ENCODE results near the gene PDE3A. TPM values are rescaled to one million over a fixed set of nuclear protein-coding genes. Genes with fewer than 3 reads are reported as not detected.
"Not testable (repeated sequence)": the region's sequence is repeated elsewhere in the genome, so short reads cannot be mapped to it uniquely, and the experiment has no call there.

PDE3A gene
- polyA plus RNA-seq, 1 experiment = 3.5 TPM

- Histone ChIP-seq H3K36me3 (ENCODE audit: control insufficient read depth, insufficient read depth, low read length) (no peaks in the 10 kb centered on the region), H3K27me3 (ENCODE audit: control insufficient read depth, insufficient read depth, low read length) (no peaks in the 10 kb centered on the region), H3K4me3 (ENCODE audit: low read depth, low read length) (no peak overlapping the region)
- peak; percentile 26 for DNase-seq (ENCODE audit: low read depth)
- TF ChIP-seq CTCF (IDR thresholded peaks at IDR 0.05; ENCODE audit: insufficient read depth, low read depth, low read length) = no peak
- POLR2A ChIA-PET = no interaction called here
- CTCF ChIA-PET = interaction anchor here (1.2 to 1.6 kb wide), 5 partner anchors 10 to 85 kb away, joined by 3 to 5 read pairs (median 4); no protein-coding TSS in a partner anchor
Observed at GRCh38 chr12:20547816-20548575, 179.7 kb downstream of the PDE3A start.

- POLR2A ChIA-PET = no interaction called here
- H3K4me3 ChIP-seq (ENCODE audit: low read depth, low read length) = no peak overlapping the region
Observed at GRCh38 chr12:20548611-20549010, 180.3 kb downstream of the PDE3A start.

GRCh38 chr12:20549108-20549719, 180.9 kb downstream of the PDE3A start:
- peak; percentile 68 for TF ChIP-seq CTCF (IDR thresholded peaks at IDR 0.05; ENCODE audit: insufficient read depth, low read depth, low read length)
- CTCF ChIA-PET = interaction anchor here (0.8 to 1.6 kb wide), 7 partner anchors 10 to 87 kb away, joined by 3 to 5 read pairs (median 3); no protein-coding TSS in a partner anchor
- POLR2A ChIA-PET = no interaction called here

More at GRCh38 chr12:20548611-20549010, 180.3 kb downstream of the PDE3A start:
- Histone ChIP-seq H3K36me3 (ENCODE audit: control insufficient read depth, insufficient read depth, low read length) (no peaks in the 10 kb centered on the region), H3K27me3 (ENCODE audit: control insufficient read depth, insufficient read depth, low read length) (no peaks in the 10 kb centered on the region)
- CTCF ChIA-PET = interaction anchor here (1.2 to 1.6 kb wide), 6 partner anchors 10 to 86 kb away, joined by 3 to 5 read pairs (median 4); no protein-coding TSS in a partner anchor
- no peak for TF ChIP-seq CTCF (IDR thresholded peaks at IDR 0.05; ENCODE audit: insufficient read depth, low read depth, low read length)
- DNase-seq (ENCODE audit: low read depth) = no peak

GRCh38 chr12:20551742-20552442, 183.6 kb downstream of the PDE3A start:
- POLR2A ChIA-PET; CTCF ChIA-PET; DNase-seq (ENCODE audit: low read depth); H3K4me3 ChIP-seq (ENCODE audit: low read depth, low read length); H3K27me3 ChIP-seq (ENCODE audit: control insufficient read depth, insufficient read depth, low read length); H3K36me3 ChIP-seq (ENCODE audit: control insufficient read depth, insufficient read depth, low read length): not testable (repeated sequence)

More at GRCh38 chr12:20549108-20549719, 180.9 kb downstream of the PDE3A start:
- Histone ChIP-seq H3K27me3 (ENCODE audit: control insufficient read depth, insufficient read depth, low read length) (no peaks in the 10 kb centered on the region), H3K4me3 (ENCODE audit: low read depth, low read length) (no peak overlapping the region), H3K36me3 (ENCODE audit: control insufficient read depth, insufficient read depth, low read length) (no peaks in the 10 kb centered on the region)
- DNase-seq (ENCODE audit: low read depth) = no peak

GRCh38 chr12:20552586-20552985, 184.2 kb downstream of the PDE3A start:
- H3K36me3 ChIP-seq (ENCODE audit: control insufficient read depth, insufficient read depth, low read length); H3K4me3 ChIP-seq (ENCODE audit: low read depth, low read length); POLR2A ChIA-PET; CTCF ChIA-PET; H3K27me3 ChIP-seq (ENCODE audit: control insufficient read depth, insufficient read depth, low read length); DNase-seq (ENCODE audit: low read depth): not testable (repeated sequence)

- no peak for DNase-seq (ENCODE audit: low read depth)
- Histone ChIP-seq H3K4me3 (ENCODE audit: low read depth, low read length) (no peak overlapping the region), H3K36me3 (ENCODE audit: control insufficient read depth, insufficient read depth, low read length) (no peaks in the 10 kb centered on the region), H3K27me3 (ENCODE audit: control insufficient read depth, insufficient read depth, low read length) (no peaks in the 10 kb centered on the region)
- TF ChIP-seq CTCF (IDR thresholded peaks at IDR 0.05; ENCODE audit: insufficient read depth, low read depth, low read length) = no peak
- POLR2A ChIA-PET = no interaction called here
- CTCF ChIA-PET = interaction anchor here (0.7 kb wide), 1 partner anchor 59 kb away, joined by 3 read pairs; no protein-coding TSS in a partner anchor
Observed at GRCh38 chr12:20555015-20555414, 186.7 kb downstream of the PDE3A start.
